GM23248 (cell line): Measurements from ENCODE around the gene CPS1. TPM values are rescaled to one million over a fixed set of nuclear protein-coding genes. Genes with fewer than 3 reads are reported as not detected.

Experiments used
- DNase-seq: peaks from one replicate; pipeline ENCODE4 v3.0.0-alpha.2; 2015
- H2AFZ ChIP-seq: fragments of 200-600 bp; sonication (generic); 2 replicates; pipeline ENCODE4 v1.6.1; 2016; ENCODE audit warnings: antibody characterized with exemption
- H3F3A ChIP-seq: fragments of 200-600 bp; sonication (generic); 2 replicates; pipeline ENCODE4 v1.6.1; 2016; ENCODE audit warnings: mild to moderate bottlenecking, antibody characterized with exemption, mixed run types; ENCODE audit not compliant: insufficient read depth
- H3K27ac ChIP-seq: fragments of 200-600 bp; sonication (generic); 2 replicates; pipeline ENCODE4 v1.5.1; 2016; ENCODE audit warnings: mild to moderate bottlenecking
- H3K27me3 ChIP-seq: fragments of 200-600 bp; sonication (generic); replicated peaks from 2 replicates; pipeline ENCODE4 v1.6.1; 2016; ENCODE audit warnings: mild to moderate bottlenecking; ENCODE audit not compliant: insufficient read depth
- H3K36me3 ChIP-seq: fragments of 200-600 bp; sonication (generic); 2 replicates; pipeline ENCODE4 v1.6.1; 2016; ENCODE audit warnings: low read depth, mild to moderate bottlenecking
- H3K4me1 ChIP-seq: fragments of 200-600 bp; sonication (generic); 2 replicates; pipeline ENCODE4 v1.6.1; 2016; ENCODE audit warnings: mild to moderate bottlenecking; ENCODE audit not compliant: insufficient read depth
- H3K4me2 ChIP-seq: fragments of 200-600 bp; sonication (generic); one replicate; pipeline ENCODE4 v1.6.1; 2016; ENCODE audit warnings: mild to moderate bottlenecking; ENCODE audit not compliant: unreplicated experiment
- H3K4me3 ChIP-seq: fragments of 200-600 bp; sonication (generic); 2 replicates; pipeline ENCODE4 v1.5.1; 2016; ENCODE audit warnings: mild to moderate bottlenecking
- H3K79me2 ChIP-seq: fragments of 200-600 bp; sonication (generic); 2 replicates; pipeline ENCODE4 v1.6.1; 2016; ENCODE audit warnings: mild to moderate bottlenecking; ENCODE audit not compliant: insufficient read depth
- H3K9ac ChIP-seq: fragments of 200-600 bp; sonication (generic); 2 replicates; pipeline ENCODE4 v1.6.1; 2016; ENCODE audit warnings: mild to moderate bottlenecking
- H3K9me2 ChIP-seq: fragments of 200-600 bp; sonication (generic); 2 replicates; pipeline ENCODE4 v1.6.1; 2016; ENCODE audit warnings: mixed run types, mild to moderate bottlenecking, moderate library complexity; ENCODE audit not compliant: insufficient read depth
- H3K9me3 ChIP-seq: fragments of 200-600 bp; sonication (generic); one replicate; pipeline ENCODE4 v1.6.1; 2017; ENCODE audit warnings: low read depth
- H4K20me1 ChIP-seq: fragments of 200-600 bp; sonication (generic); 2 replicates; pipeline ENCODE4 v1.6.0; 2016; ENCODE audit not compliant: insufficient read depth
- EZH2 ChIP-seq: fragments of 200-600 bp; sonication (generic); IDR thresholded peaks from 2 replicates; pipeline ENCODE4 v1.6.1; 2018; ENCODE audit warnings: antibody characterized with exemption, mild to moderate bottlenecking; ENCODE audit not compliant: insufficient read depth, poor library complexity, severe bottlenecking
- EZH2phosphoT487 ChIP-seq: fragments of 200-600 bp; sonication (generic); IDR thresholded peaks from 2 replicates; pipeline ENCODE4 v1.6.1; 2018; ENCODE audit warnings: antibody characterized with exemption, moderate library complexity, mild to moderate bottlenecking, low read depth; ENCODE audit not compliant: insufficient read depth
- WGBS, 2 experiments: methylation state at CpG; one replicate each; pipeline ENCODE4 v1.1.6; 2015 to 2017; ENCODE audit warnings: low lambda C conversion rate in 2 of 2, low coverage in 1 of 2; ENCODE audit errors: missing lambda C conversion rate in 2 of 2; 5-methylcytosine and 5-hydroxymethylcytosine counted together
- in situ Hi-C: fragments of 300-500 bp; cut with MboI; formaldehyde crosslinking; loops from 2 replicates; pipeline ENCODE4 v1.15.0; 2020
- polyA plus RNA-seq: library from polyadenylated mRNA; unstranded; fragments of >200 nt; fragmentation: Nextera tagmentation; extraction: Ambion mirVana; gene quantifications from 2 replicates; pipeline ENCODE4 v1.2.1, GENCODE V29; 2016
- total RNA-seq: library from RNA; depleted of rRNA; stranded (reverse); fragments of >200 nt; shearing (Covaris generic); gene quantifications from 2 replicates; pipeline ENCODE4 v1.2.3, GENCODE V29; 2014

CPS1 gene
- total and polyA plus RNA-seq, 2 experiments from 2014 or later: 2.1 to 4.9 TPM

DNA sequence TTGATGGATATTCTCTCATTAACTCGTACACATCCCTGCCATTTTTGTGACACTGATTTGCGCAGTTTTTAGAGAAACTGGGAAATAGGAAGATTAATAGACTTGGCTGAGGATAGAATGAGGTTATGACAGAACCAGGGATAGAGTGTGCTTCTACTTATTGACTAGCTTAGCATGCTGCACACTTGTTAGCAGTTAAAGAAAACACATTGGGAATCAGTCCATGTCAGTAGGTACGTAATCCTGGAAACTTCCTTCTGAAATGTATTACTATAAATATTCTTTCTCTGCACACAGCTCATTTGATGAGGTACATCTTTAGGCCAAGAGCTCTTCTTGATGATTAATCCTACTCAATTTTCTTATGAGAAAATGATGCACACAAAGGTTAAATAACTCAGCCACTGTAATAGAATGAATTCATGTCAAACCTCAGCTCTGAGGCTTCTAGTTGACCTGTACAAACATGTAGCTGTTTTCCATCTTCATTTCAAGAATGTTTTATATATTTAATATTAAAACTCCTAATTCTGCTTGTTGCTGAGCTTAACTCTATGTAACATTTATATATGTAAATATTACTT is 12.3 kb upstream of the CPS1 start:
- Histone ChIP-seq H3K79me2 (no peaks in the 10 kb centered on the region), H3K27me3 (no peaks in the 10 kb centered on the region), H2AFZ (no peak overlapping the region), H3K36me3 (no peaks in the 10 kb centered on the region), H3K4me1 (no peaks in the 10 kb centered on the region), H4K20me1 (no peaks in the 10 kb centered on the region), H3K9me3 (no peaks in the 10 kb centered on the region), H3F3A (no peaks in the 10 kb centered on the region), H3K9ac (no peak overlapping the region), H3K4me3 (no peak overlapping the region), H3K4me2 (no peak overlapping the region), H3K27ac (no peak overlapping the region), H3K9me2 (no peaks in the 10 kb centered on the region)
- TF ChIP-seq EZH2: no peak
- TF ChIP-seq EZH2phosphoT487: no peak
- in situ Hi-C loops: no loop called here
- DNase-seq: no peak
- WGBS, 2 experiments: 70 to 75% methylated on average over 3 of the region's 3 CpGs

DNA sequence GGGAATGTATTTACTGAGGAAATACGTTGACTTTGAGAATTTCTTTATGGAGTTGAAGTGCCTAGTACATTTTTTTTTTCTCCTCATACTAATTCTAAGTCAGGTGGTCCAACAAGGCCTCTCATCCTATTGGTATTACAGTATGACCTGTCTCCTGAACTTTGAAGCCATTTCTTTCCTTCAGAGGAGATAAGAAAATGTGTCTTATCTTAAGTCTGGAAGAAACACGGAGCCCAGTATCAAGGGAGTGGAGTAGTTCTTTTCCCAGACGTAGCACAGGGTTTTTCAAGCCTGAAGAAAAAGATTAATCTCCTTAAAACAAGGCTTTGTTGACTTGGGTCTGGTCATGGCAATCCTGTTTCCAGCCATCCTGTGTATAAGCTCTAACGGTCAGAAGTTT is 11.6 kb upstream of the CPS1 start:
- no peak overlapping the region for H2AFZ ChIP-seq
- H3K27me3 ChIP-seq: no peaks in the 10 kb centered on the region
- no peaks in the 10 kb centered on the region for H3K79me2 ChIP-seq
- no peak overlapping the region for H3K9ac ChIP-seq
- DNase-seq: no peak
- in situ Hi-C loops: no loop called here
- no peaks in the 10 kb centered on the region for H3K9me2 ChIP-seq
- H3K36me3 ChIP-seq: no peaks in the 10 kb centered on the region
- TF ChIP-seq EZH2phosphoT487 (no peak), EZH2 (no peak)
- no peaks in the 10 kb centered on the region for H3K4me1 ChIP-seq
- no peak overlapping the region for H3K4me3 ChIP-seq
- H3K27ac ChIP-seq: no peak overlapping the region
- no peak overlapping the region for H3K4me2 ChIP-seq
- H3F3A ChIP-seq: no peaks in the 10 kb centered on the region
- no peaks in the 10 kb centered on the region for H3K9me3 ChIP-seq
- WGBS, 2 experiments: 27 to 28% methylated on average over 4 of the region's 4 CpGs
- H4K20me1 ChIP-seq: no peaks in the 10 kb centered on the region

DNA sequence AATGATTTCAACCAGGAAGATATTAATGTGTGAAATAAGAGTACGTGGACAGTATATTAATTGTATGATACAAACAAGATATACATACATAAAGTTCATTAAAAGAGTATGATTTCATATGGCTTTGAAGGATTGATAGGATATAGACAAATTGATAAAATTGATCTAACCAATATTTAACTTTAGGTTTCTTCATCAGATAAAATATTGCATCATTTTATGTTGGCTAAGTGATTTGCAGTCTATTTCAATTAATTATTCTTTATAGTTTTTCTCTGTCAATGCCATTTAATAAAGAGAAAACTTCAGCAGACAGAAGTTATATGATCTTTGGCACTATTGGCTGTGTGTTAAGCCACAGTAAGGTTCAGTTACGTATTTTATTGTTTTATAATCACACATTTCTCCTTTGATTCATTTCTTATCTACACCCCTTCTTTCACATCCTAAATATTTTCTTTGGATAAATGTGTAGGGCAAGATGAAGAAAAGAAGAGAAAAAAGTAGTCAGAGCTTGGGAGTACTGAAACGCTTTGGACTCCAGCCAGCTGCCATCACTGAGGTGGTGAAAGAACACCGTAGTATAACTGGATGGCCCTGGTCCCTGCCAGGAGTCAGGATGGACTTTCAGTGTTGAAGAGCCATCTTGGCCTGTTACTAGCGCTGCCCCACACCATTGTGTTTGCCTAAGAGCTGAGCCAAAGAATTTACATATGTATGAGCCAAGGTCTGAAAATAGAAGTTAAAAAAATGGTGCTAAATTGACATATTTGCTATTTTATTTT is 9.8 kb upstream of the CPS1 start:
- H3K9ac ChIP-seq: no peak overlapping the region
- 63% methylated on average over 5 of the region's 5 CpGs for WGBS, 2 experiments
- H3K9me3 ChIP-seq: no peaks in the 10 kb centered on the region
- H3K36me3 ChIP-seq: no peaks in the 10 kb centered on the region
- no peaks in the 10 kb centered on the region for H3K4me1 ChIP-seq
- H3F3A ChIP-seq: no peaks in the 10 kb centered on the region
- H3K4me2 ChIP-seq: no peak overlapping the region
- H3K4me3 ChIP-seq: no peak overlapping the region
- in situ Hi-C loops: no loop called here
- no peaks in the 10 kb centered on the region for H3K9me2 ChIP-seq
- H2AFZ ChIP-seq: no peak overlapping the region
- no peaks in the 10 kb centered on the region for H4K20me1 ChIP-seq
- no peak overlapping the region for H3K27ac ChIP-seq
- H3K27me3 ChIP-seq: no peaks in the 10 kb centered on the region
- no peaks in the 10 kb centered on the region for H3K79me2 ChIP-seq
- DNase-seq: no peak
- TF ChIP-seq EZH2 (no peak), EZH2phosphoT487 (no peak)

DNA sequence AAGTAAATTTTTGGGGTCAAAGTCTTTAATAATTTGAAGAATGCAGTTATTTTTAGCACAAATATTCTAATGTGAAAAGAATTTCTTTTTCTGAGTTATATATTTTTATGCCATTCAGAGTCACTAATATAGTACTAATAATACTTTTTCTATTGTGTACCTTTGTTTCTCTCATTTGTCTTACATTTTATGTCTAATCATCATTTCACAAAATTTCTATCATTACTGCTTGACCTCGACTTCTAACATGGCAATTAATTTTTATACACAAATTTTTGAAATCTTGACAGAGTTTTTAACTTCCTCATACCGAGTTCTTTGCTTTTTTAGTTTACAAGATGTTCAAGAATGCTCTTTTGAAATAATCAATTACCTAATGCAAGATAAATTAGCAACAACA is 8.4 kb upstream of the CPS1 start:
- Histone ChIP-seq H3K4me1 (no peaks in the 10 kb centered on the region), H3K4me3 (no peak overlapping the region), H3K9me2 (no peaks in the 10 kb centered on the region), H3F3A (no peaks in the 10 kb centered on the region), H3K9ac (no peak overlapping the region), H4K20me1 (no peaks in the 10 kb centered on the region), H3K36me3 (no peaks in the 10 kb centered on the region), H3K4me2 (no peak overlapping the region), H3K79me2 (no peaks in the 10 kb centered on the region), H3K27ac (no peak overlapping the region), H3K9me3 (no peaks in the 10 kb centered on the region), H2AFZ (no peak overlapping the region), H3K27me3 (no peaks in the 10 kb centered on the region)
- no peak for TF ChIP-seq EZH2
- TF ChIP-seq EZH2phosphoT487: no peak
- 57 to 64% methylated on average over 2 of the region's 2 CpGs for WGBS, 2 experiments
- DNase-seq: no peak
- in situ Hi-C loops: no loop called here
